HCT116 (cell line): ENCODE data around the gene RANBP9. TPM values are rescaled to one million over a fixed set of nuclear protein-coding genes. Genes with fewer than 3 reads are reported as not detected.
A peak's percentile ranks its signal among the peaks of the same experiment; 100 is the strongest.

Source experiments
- ATAC-seq: fragments of 200-7000 bp; cut with Tn5 transposase; 2 replicates; pipeline ENCODE4 v1.9.1; 2020; ENCODE audit warnings: mild to moderate bottlenecking, moderate library complexity
- BruUV-seq: library from RNA; stranded (reverse); fragments of 400-500 nt; replicated peaks from 2 replicates; lab custom pipeline; 2021; lab: Mats Ljungman, UMichigan
- CTCF ChIA-PET: fragments of 300-600 bp; sonication (Branson Sonifier 250); formaldehyde crosslinking; loops from one replicate; lab custom pipeline; 2021; ENCODE audit warnings: antibody characterized with exemption; lab: Charles Lee
- POLR2A ChIA-PET: fragments of 300-600, 350-600 bp; sonication (Branson Sonifier 250); formaldehyde crosslinking; loops from one replicate; lab custom pipeline; 2021; ENCODE audit warnings: antibody characterized with exemption; lab: Charles Lee
- RAD21 ChIA-PET, 2 experiments: fragments of 300-600 bp; sonication (Branson Sonifier 250); formaldehyde crosslinking; loops; one replicate each; lab custom pipeline; 2023; ENCODE audit warnings: low total read pairs in 2 of 2; ENCODE audit not compliant: uncharacterized antibody in 2 of 2, unreplicated experiment in 2 of 2, low non-redundant PET in 1 of 2; lab: Charles Lee
- DNase-seq: peaks from one replicate; pipeline ENCODE4 v3.0.0-alpha.2; 2010; ENCODE audit warnings: low read depth, low spot score
- H2AFZ ChIP-seq: fragments of 200-600 bp; shearing (Covaris generic), sonication (generic); 2 replicates; pipeline ENCODE4 v1.6.1; 2017; ENCODE audit warnings: low read depth, mixed run types, mixed read lengths, antibody characterized with exemption, low read length; ENCODE audit not compliant: poor library complexity, severe bottlenecking
- H3K27ac ChIP-seq: 2 replicates; pipeline ENCODE4 v1.5.1; 2012; ENCODE audit warnings: low read depth, low read length
- H3K27me3 ChIP-seq: fragments of 200-600 bp; sonication (generic); 2 replicates; pipeline ENCODE4 v1.6.1; 2016; ENCODE audit warnings: mixed run types, low read length, mixed read lengths; ENCODE audit not compliant: insufficient read depth
- H3K36me3 ChIP-seq, 2 experiments: fragments of 200-500 bp in 1 of 2; fragments of 200-600 bp in 1 of 2; sonication (Bioruptor generic) in 1 of 2; sonication (generic) in 1 of 2; 2 replicates each; pipeline versions ENCODE4 v1.5.1 to v1.6.1; 2014 to 2016; ENCODE audit warnings: low read length in 2 of 2, inconsistent platforms in 1 of 2, mixed read lengths in 1 of 2, mixed run types in 1 of 2; ENCODE audit not compliant: insufficient read depth in 2 of 2, control insufficient read depth in 1 of 2
- H3K4me1 ChIP-seq, 2 experiments: fragments of 200-600 bp in 1 of 2; sonication (generic) in 1 of 2; 2 replicates each; pipeline versions ENCODE4 v1.5.1 to v1.6.1; 2012 to 2017; ENCODE audit warnings: low read length in 2 of 2, inconsistent platforms in 1 of 2, mild to moderate bottlenecking in 1 of 2, mixed read lengths in 1 of 2, mixed run types in 1 of 2, moderate library complexity in 1 of 2; ENCODE audit not compliant: insufficient read depth in 2 of 2, control insufficient read depth in 1 of 2
- H3K4me2 ChIP-seq: fragments of 200-600 bp; sonication (generic); 2 replicates; pipeline ENCODE4 v1.6.1; 2017; ENCODE audit warnings: mixed run types, low read length, mixed read lengths
- H3K4me3 ChIP-seq, 2 experiments: fragments of 200-600 bp in 1 of 2; sonication (generic) in 1 of 2; replicated peaks in 1 of 2; 2 replicates each; pipeline ENCODE4 v1.5.1; 2011 to 2016; ENCODE audit warnings: low read length in 2 of 2, control low read depth in 1 of 2, low read depth in 1 of 2, mild to moderate bottlenecking in 1 of 2, mixed read lengths in 1 of 2, mixed run types in 1 of 2
- H3K79me2 ChIP-seq: fragments of 200-600 bp; sonication (generic); 2 replicates; pipeline ENCODE4 v1.6.1; 2017; ENCODE audit warnings: mild to moderate bottlenecking, mixed run types, low read length, moderate library complexity, mixed read lengths; ENCODE audit not compliant: insufficient read depth
- H3K9ac ChIP-seq: fragments of 200-600 bp; sonication (generic); 2 replicates; pipeline ENCODE4 v1.6.1; 2016; ENCODE audit warnings: low read length, mixed read lengths
- H3K9me2 ChIP-seq: fragments of 200-600 bp; sonication (generic), shearing (Covaris generic); 2 replicates; pipeline ENCODE4 v1.6.1; 2017; ENCODE audit warnings: mixed run types, mild to moderate bottlenecking, moderate library complexity; ENCODE audit not compliant: insufficient read depth
- H3K9me3 ChIP-seq, 2 experiments: fragments of 200-500 bp in 1 of 2; fragments of 200-600 bp in 1 of 2; sonication (Bioruptor generic) in 1 of 2; sonication (generic) in 1 of 2; 2 replicates each; pipeline ENCODE4 v1.6.1; 2014 to 2017; ENCODE audit warnings: low read length in 2 of 2, mixed read lengths in 2 of 2, inconsistent platforms in 1 of 2, low read depth in 1 of 2, mild to moderate bottlenecking in 1 of 2, mixed run types in 1 of 2, moderate library complexity in 1 of 2; ENCODE audit not compliant: control insufficient read depth in 1 of 2, insufficient read depth in 1 of 2
- H4K20me1 ChIP-seq: fragments of 200-600 bp; sonication (generic), shearing (Covaris generic); 2 replicates; pipeline ENCODE4 v1.6.1; 2017; ENCODE audit warnings: mixed run types, mild to moderate bottlenecking, moderate library complexity; ENCODE audit not compliant: insufficient read depth
- CEBPB ChIP-seq: IDR thresholded peaks from 2 replicates; pipeline ENCODE4 v1.6.1; 2012; ENCODE audit warnings: low read depth
- EGR1 ChIP-seq: IDR thresholded peaks from 2 replicates; pipeline ENCODE4 v1.6.1; 2012; ENCODE audit warnings: low read depth
- EZH2phosphoT487 ChIP-seq: fragments of 200-600 bp; IDR thresholded peaks from 2 replicates; pipeline ENCODE4 v1.6.1; 2018; ENCODE audit warnings: antibody characterized with exemption, borderline replicate concordance
- MAX ChIP-seq: IDR thresholded peaks from 2 replicates; pipeline ENCODE4 v1.6.1; 2012
- POLR2AphosphoS5 ChIP-seq: IDR thresholded peaks from 2 replicates; pipeline ENCODE4 v1.6.1; 2011; ENCODE audit warnings: mild to moderate bottlenecking, low read depth, low read length, moderate library complexity
- RAD21 ChIP-seq: IDR thresholded peaks from 2 replicates; pipeline ENCODE4 v1.6.1; 2012; ENCODE audit warnings: low read depth, mild to moderate bottlenecking
- REST ChIP-seq: IDR thresholded peaks from 2 replicates; pipeline ENCODE4 v1.6.1; 2012; ENCODE audit warnings: low read depth
- SIN3A ChIP-seq: IDR thresholded peaks from 2 replicates; pipeline ENCODE4 v1.6.1; 2012; ENCODE audit warnings: low read depth
- SP1 ChIP-seq: IDR thresholded peaks from 2 replicates; pipeline ENCODE4 v1.6.1; 2012; ENCODE audit warnings: low read depth
- SRF ChIP-seq: IDR thresholded peaks from 2 replicates; pipeline ENCODE4 v1.6.1; 2012; ENCODE audit warnings: low read depth
- TCF7L2 ChIP-seq: IDR thresholded peaks from 2 replicates; pipeline ENCODE4 v1.7.0; 2011; ENCODE audit warnings: borderline replicate concordance, inconsistent platforms; ENCODE audit not compliant: insufficient read depth, insufficient read length; ENCODE audit errors: extremely low read depth
- ZFX ChIP-seq: fragments of 450-650 bp; IDR thresholded peaks from 2 replicates; pipeline ENCODE4 v1.6.1; 2017
- intact Hi-C: fragments of 100-400 bp; cut with micrococcal nuclease; formaldehyde crosslinking; loops from 2 replicates; pipeline ENCODE4 v1.10.0; 2022
- total RNA-seq: library from RNA; stranded (reverse); gene quantifications from one replicate; pipeline ENCODE4 v1.2.1, GENCODE V29; 2021; ENCODE audit not compliant: unreplicated experiment
- TF ChIP-seq, protein P1 (sequence below): IDR thresholded peaks from 2 replicates; pipeline ENCODE4 v1.6.1; 2012

Gene RANBP9
- total RNA-seq, 1 experiment from 2014 or later: 48.0 TPM

GRCh38 chr6:13617066-13617465, 94.6 kb downstream of the RANBP9 start:
- H4K20me1 ChIP-seq: peaks cover 7% of the 10 kb centered on the region; the same call in 1 of the 2 replicates
- H3K27ac ChIP-seq: no peak overlapping the region
- H2AFZ ChIP-seq: no peak overlapping the region
- no peak overlapping the region for H3K4me3 ChIP-seq
- ChIA-PET POLR2A (no interaction called here), RAD21 (no interaction called here), CTCF (interaction anchor here (1.3 kb wide), 1 partner anchor 42 kb away, joined by 4 read pairs; no protein-coding TSS in a partner anchor)
- peaks cover 50% of the 10 kb centered on the region in 2 experiments; a peak in 3 of 4 replicates for H3K36me3 ChIP-seq
- intact Hi-C loops: no loop called here
- BruUV-seq: no TSS peak
- H3K4me2 ChIP-seq: peak overlapping the region; percentile 76; the same call in 1 of the 2 replicates
- H3K9me3 ChIP-seq: no peaks in the 10 kb centered on the region
- TF ChIP-seq RAD21: no peak
- no peak for TF ChIP-seq SRF
- TF ChIP-seq, protein P1, sequence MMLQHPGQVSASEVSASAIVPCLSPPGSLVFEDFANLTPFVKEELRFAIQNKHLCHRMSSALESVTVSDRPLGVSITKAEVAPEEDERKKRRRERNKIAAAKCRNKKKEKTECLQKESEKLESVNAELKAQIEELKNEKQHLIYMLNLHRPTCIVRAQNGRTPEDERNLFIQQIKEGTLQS: no peak
- no peak for TF ChIP-seq EZH2phosphoT487
- TF ChIP-seq MAX: no peak
- TF ChIP-seq ZFX: no peak
- TF ChIP-seq CEBPB: no peak
- peak; percentile 28; the same call in 1 of the 2 replicates for TF ChIP-seq POLR2AphosphoS5
- no peak for TF ChIP-seq TCF7L2
- TF ChIP-seq, all 23 proteins: peak for 1
- ATAC-seq (no peak), DNase-seq (no peak)
- H3K4me1 ChIP-seq: peaks cover 11 to 23% of the 10 kb centered on the region in 2 experiments; a peak in 3 of 4 replicates
- H3K79me2 ChIP-seq: peaks cover 48% of the 10 kb centered on the region
- H3K27me3 ChIP-seq: no peaks in the 10 kb centered on the region
- no peaks in the 10 kb centered on the region for H3K9me2 ChIP-seq
- H3K9ac ChIP-seq: no peak overlapping the region

DNA sequence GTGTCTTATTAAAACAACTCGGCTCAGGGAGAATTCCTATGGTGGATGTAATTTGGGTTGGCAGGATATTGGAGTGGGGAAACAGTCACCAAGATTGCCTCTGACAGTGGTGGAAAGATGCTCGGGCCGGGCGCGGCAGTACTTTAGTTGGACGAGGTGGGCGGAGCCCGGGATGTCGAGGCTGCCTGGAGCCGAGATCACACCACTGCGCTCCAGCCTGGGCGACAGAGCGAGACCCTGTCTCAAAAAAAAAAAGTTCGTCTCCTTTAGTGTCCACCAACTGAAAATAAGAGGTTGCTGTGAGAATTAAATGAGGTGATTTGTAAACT, 95.9 kb downstream of the RANBP9 start:
- BruUV-seq: no TSS peak
- Histone ChIP-seq H3K4me3 (peak overlapping the region; percentile 94 to 98), H3K9me3 (no peaks in the 10 kb centered on the region), H2AFZ (no peak overlapping the region), H3K27me3 (no peaks in the 10 kb centered on the region), H3K9ac (peak overlapping the region; percentile 87), H3K36me3 (peaks cover 36 to 37% of the 10 kb centered on the region in 2 experiments; a peak in 3 of 4 replicates), H3K27ac (peak overlapping the region; percentile 71), H3K4me2 (peak overlapping the region; percentile 76), H4K20me1 (peaks cover 7% of the 10 kb centered on the region; the same call in 1 of the 2 replicates), H3K79me2 (peaks cover 42% of the 10 kb centered on the region), H3K4me1 (peaks cover 11 to 23% of the 10 kb centered on the region in 2 experiments; a peak in 3 of 4 replicates), H3K9me2 (no peaks in the 10 kb centered on the region)
- no peak for TF ChIP-seq SIN3A
- no peak for TF ChIP-seq POLR2AphosphoS5
- TF ChIP-seq SP1: no peak
- TF ChIP-seq EGR1: no peak
- no peak for TF ChIP-seq REST
- ATAC-seq: peak; percentile 64
- ChIA-PET CTCF (interaction anchor here (0.7 to 2.5 kb wide), 9 partner anchors 8 to 421 kb away, joined by 3 to 20 read pairs (median 4); partner anchors contain the start of gene SIRT5), RAD21 (no interaction called here), POLR2A (interaction anchor here (0.8 to 1.6 kb wide), 6 partner anchors 9 to 287 kb away, joined by 3 to 5 read pairs (median 4); partner anchors contain the start of genes SIRT5 and TBC1D7)
- intact Hi-C loops: loop anchor here (2.0 kb wide), 1 partner anchor 41 kb away; the partner anchor contains the start of gene SIRT5
- DNase-seq: no peak
